Fibroblast of mammary gland (primary cell): Measurements from ENCODE around the gene NRXN3.

Experiments
- DNase-seq: peaks from one replicate; pipeline ENCODE4 v3.0.0-alpha.2; 2010; ENCODE audit warnings: low read depth
- H3K4me3 ChIP-seq: 2 replicates; pipeline ENCODE4 v1.5.1; 2011; ENCODE audit warnings: low read depth, mild to moderate bottlenecking, low read length, moderate library complexity; ENCODE audit not compliant: control insufficient read depth
- CTCF ChIP-seq: conservative IDR thresholded peaks from 2 replicates; pipeline ENCODE4 v1.5.1; 2011; ENCODE audit warnings: low read depth, low read length, inconsistent platforms; ENCODE audit not compliant: control insufficient read depth, insufficient read depth

The NRXN3 gene

GRCh38 chr14:79363291-79363690 is 1193.1 kb downstream of the NRXN3 start:
- no peak for DNase-seq
- TF ChIP-seq CTCF, result no peak
- H3K4me3 ChIP-seq, result no peak overlapping the region

- peak; percentile 99 for DNase-seq
- H3K4me3 ChIP-seq, result no peak overlapping the region
- peak; percentile 11 for TF ChIP-seq CTCF
Observed at GRCh38 chr14:79369359-79370332, 1199.5 kb downstream of the NRXN3 start.

- TF ChIP-seq CTCF, result no peak
- no peak overlapping the region for H3K4me3 ChIP-seq
- no peak for DNase-seq
Observed at GRCh38 chr14:79370969-79371368, 1200.8 kb downstream of the NRXN3 start.

GRCh38 chr14:79373451-79373850 is 1203.3 kb downstream of the NRXN3 start:
- no peak overlapping the region for H3K4me3 ChIP-seq
- DNase-seq, result no peak
- no peak for TF ChIP-seq CTCF

- no peak for DNase-seq
- no peak for TF ChIP-seq CTCF
- no peak overlapping the region for H3K4me3 ChIP-seq
Observed at GRCh38 chr14:79375356-79375755, 1205.2 kb downstream of the NRXN3 start.

GRCh38 chr14:79376557-79376956 is 1206.4 kb downstream of the NRXN3 start:
- H3K4me3 ChIP-seq, result no peak overlapping the region

More at GRCh38 chr14:79376557-79376956, 1206.4 kb downstream of the NRXN3 start:
- TF ChIP-seq CTCF, result no peak
- no peak for DNase-seq
